Stimulated activated CD8-positive, alpha-beta memory T cell treated with anti-CD3 and anti-CD28 coated beads, Interleukin-15, amount 100 ng/mL, for 1 hour (primary cell): Measurements from ENCODE around the gene WNT3A.

ENCODE experiments used
- DNase-seq: peaks from one replicate; pipeline ENCODE4 v3.0.0-alpha.2; 2020; ENCODE audit warnings: low read depth

Gene WNT3A

GRCh38 chr1:228084797-228085196 is 78.0 kb downstream of the WNT3A start:
- DNase-seq, result no peak

- DNase-seq, result no peak
These were observed 78.6 kb downstream of the WNT3A start for GRCh38 chr1:228085287-228085951.

GRCh38 chr1:228087771-228088251 is 81.0 kb downstream of the WNT3A start:
- no peak for DNase-seq

- no peak for DNase-seq
These were observed 82.0 kb downstream of the WNT3A start for GRCh38 chr1:228088586-228089498.

GRCh38 chr1:228089519-228090380 is 83.0 kb downstream of the WNT3A start:
- no peak for DNase-seq

- DNase-seq, result no peak
These were observed 83.8 kb downstream of the WNT3A start for GRCh38 chr1:228090613-228091081.

GRCh38 chr1:228091084-228091483 is 84.3 kb downstream of the WNT3A start:
- DNase-seq, result no peak

GRCh38 chr1:228092342-228093049 is 85.7 kb downstream of the WNT3A start:
- DNase-seq, result no peak

- no peak for DNase-seq
These were observed 86.5 kb downstream of the WNT3A start for GRCh38 chr1:228093050-228093906.

- no peak for DNase-seq
These were observed 87.7 kb downstream of the WNT3A start for GRCh38 chr1:228094432-228095016.

- no peak for DNase-seq
These were observed 88.4 kb downstream of the WNT3A start for GRCh38 chr1:228095161-228095560.

- DNase-seq, result no peak
These were observed 89.1 kb downstream of the WNT3A start for GRCh38 chr1:228095938-228096337.

- DNase-seq, result no peak
These were observed 89.9 kb downstream of the WNT3A start for GRCh38 chr1:228096416-228097332.

GRCh38 chr1:228097333-228098081 is 90.7 kb downstream of the WNT3A start:
- no peak for DNase-seq

- no peak for DNase-seq
These were observed 91.6 kb downstream of the WNT3A start for GRCh38 chr1:228098323-228098931.

- no peak for DNase-seq
These were observed 92.5 kb downstream of the WNT3A start for GRCh38 chr1:228099331-228099732.

- DNase-seq, result no peak
These were observed 94.2 kb downstream of the WNT3A start for GRCh38 chr1:228100822-228101613.
